ENCODE results near the gene ZNF282.
"Not testable (repeated sequence)": the region's sequence is repeated elsewhere in the genome, so short reads cannot be mapped to it uniquely, and the experiment has no call there.

Gene ZNF282

GRCh38 chr7:149266451-149266850 lies 71.1 kb downstream of the ZNF282 start:
- no peak for TF ChIP-seq MYC (IDR thresholded peaks at IDR 0.05; ENCODE audit: low read depth, low read length)
- TF ChIP-seq CTCF (IDR thresholded peaks at IDR 0.05; ENCODE audit: low read depth, low read length) = no peak
- TF ChIP-seq MAX (IDR thresholded peaks at IDR 0.05; ENCODE audit: low read depth, low read length) = no peak
- no peak for TF ChIP-seq POLR2A (IDR thresholded peaks at IDR 0.05; ENCODE audit: extremely low read depth, insufficient read length)
- no peak for DNase-seq (ENCODE audit: low read depth)
- H3K4me3 ChIP-seq (ENCODE audit: low read depth, low read length) = no peak overlapping the region

GRCh38 chr7:149267733-149268132 lies 72.4 kb downstream of the ZNF282 start:
- TF ChIP-seq MYC (IDR thresholded peaks at IDR 0.05; ENCODE audit: low read depth, low read length) (no peak), MAX (IDR thresholded peaks at IDR 0.05; ENCODE audit: low read depth, low read length) (no peak), POLR2A (IDR thresholded peaks at IDR 0.05; ENCODE audit: extremely low read depth, insufficient read length) (no peak), CTCF (IDR thresholded peaks at IDR 0.05; ENCODE audit: low read depth, low read length) (no peak)
- no peak for DNase-seq (ENCODE audit: low read depth)
- H3K4me3 ChIP-seq (ENCODE audit: low read depth, low read length) = no peak overlapping the region

GRCh38 chr7:149274424-149274823 lies 79.1 kb downstream of the ZNF282 start:
- not testable (repeated sequence) for H3K4me3 ChIP-seq (ENCODE audit: low read depth, low read length); DNase-seq (ENCODE audit: low read depth)
